ENCODE data around the gene HSD11B2. TPM values are rescaled to one million over a fixed set of nuclear protein-coding genes. Genes with fewer than 3 reads are reported as not detected.

The HSD11B2 gene
- total RNA-seq, 1 experiment from 2014 or later, result 0.77 TPM

GRCh38 chr16:67438824-67439393 lies 8.0 kb downstream of the HSD11B2 start:
- H3K27me3 ChIP-seq (ENCODE audit: control insufficient read depth, insufficient read depth, low read length), result no peaks in the 10 kb centered on the region
- ChIA-PET POLR2A (no interaction called here), CTCF (interaction anchor here (0.6 to 1.1 kb wide), 2 partner anchors 43 to 55 kb away, joined by 4 to 14 read pairs; no protein-coding TSS in a partner anchor)
- H3K36me3 ChIP-seq (ENCODE audit: control insufficient read depth, insufficient read depth, low read length), result no peaks in the 10 kb centered on the region
- BruUV-seq (replicated peaks), result no TSS peak
- H3K4me3 ChIP-seq (ENCODE audit: low read depth in 2 of 2, low read length in 2 of 2), result no peak overlapping the region
- DNase-seq (ENCODE audit: low read depth, low spot score) (no peak), ATAC-seq (no peak)
- TF ChIP-seq POLR2AphosphoS5 (IDR thresholded peaks at IDR 0.05; ENCODE audit: low read depth, low read length), result no peak
- TF ChIP-seq SIN3A (IDR thresholded peaks at IDR 0.05; ENCODE audit: borderline replicate concordance, insufficient read depth, low read depth, low read length), result no peak
- TF ChIP-seq TCF7L2 (IDR thresholded peaks at IDR 0.05; ENCODE audit: low read depth, low read length), result no peak
- TF ChIP-seq, protein P1, sequence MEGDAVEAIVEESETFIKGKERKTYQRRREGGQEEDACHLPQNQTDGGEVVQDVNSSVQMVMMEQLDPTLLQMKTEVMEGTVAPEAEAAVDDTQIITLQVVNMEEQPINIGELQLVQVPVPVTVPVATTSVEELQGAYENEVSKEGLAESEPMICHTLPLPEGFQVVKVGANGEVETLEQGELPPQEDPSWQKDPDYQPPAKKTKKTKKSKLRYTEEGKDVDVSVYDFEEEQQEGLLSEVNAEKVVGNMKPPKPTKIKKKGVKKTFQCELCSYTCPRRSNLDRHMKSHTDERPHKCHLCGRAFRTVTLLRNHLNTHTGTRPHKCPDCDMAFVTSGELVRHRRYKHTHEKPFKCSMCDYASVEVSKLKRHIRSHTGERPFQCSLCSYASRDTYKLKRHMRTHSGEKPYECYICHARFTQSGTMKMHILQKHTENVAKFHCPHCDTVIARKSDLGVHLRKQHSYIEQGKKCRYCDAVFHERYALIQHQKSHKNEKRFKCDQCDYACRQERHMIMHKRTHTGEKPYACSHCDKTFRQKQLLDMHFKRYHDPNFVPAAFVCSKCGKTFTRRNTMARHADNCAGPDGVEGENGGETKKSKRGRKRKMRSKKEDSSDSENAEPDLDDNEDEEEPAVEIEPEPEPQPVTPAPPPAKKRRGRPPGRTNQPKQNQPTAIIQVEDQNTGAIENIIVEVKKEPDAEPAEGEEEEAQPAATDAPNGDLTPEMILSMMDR (IDR thresholded peaks at IDR 0.05), result no peak
- no peak for TF ChIP-seq REST (IDR thresholded peaks at IDR 0.05; ENCODE audit: insufficient read depth in 1 of 2, low read depth in 2 of 2, low read length in 1 of 2)
- H3K27ac ChIP-seq (ENCODE audit: low read length), result no peak overlapping the region
- intact Hi-C loops (cut with micrococcal nuclease; ENCODE audit: unreplicated experiment) (no loop called here), in situ Hi-C loops (cut with HindIII; ENCODE audit: low pct_unique_long_range_greater_than_20kb, low sequenced_read_pairs) (no loop called here)
- no peaks in the 10 kb centered on the region for H3K9me3 ChIP-seq (ENCODE audit: control insufficient read depth, insufficient read depth, low read depth, low read length)
- H3K4me1 ChIP-seq (ENCODE audit: control insufficient read depth, insufficient read depth, low read length), result no peaks in the 10 kb centered on the region

GRCh38 chr16:67441271-67441753 lies 10.4 kb downstream of the HSD11B2 start:
- POLR2A ChIA-PET, result no interaction called here
- no peaks in the 10 kb centered on the region for H3K27me3 ChIP-seq (ENCODE audit: control insufficient read depth, insufficient read depth, low read length)
- H3K9me3 ChIP-seq (ENCODE audit: control insufficient read depth, insufficient read depth, low read depth, low read length), result no peaks in the 10 kb centered on the region
- BruUV-seq (replicated peaks), result no TSS peak
- H3K27ac ChIP-seq (ENCODE audit: low read length), result no peak overlapping the region
- no peaks in the 10 kb centered on the region for H3K36me3 ChIP-seq (ENCODE audit: control insufficient read depth, insufficient read depth, low read length)
- no peak overlapping the region for H3K4me3 ChIP-seq (ENCODE audit: low read depth in 2 of 2, low read length in 2 of 2)
- H3K4me1 ChIP-seq (ENCODE audit: control insufficient read depth, insufficient read depth, low read length), result no peaks in the 10 kb centered on the region
- CTCF ChIA-PET, result no interaction called here
- DNase-seq (ENCODE audit: low read depth, low spot score) (no peak), ATAC-seq (no peak)
- TF ChIP-seq SIN3A (IDR thresholded peaks at IDR 0.05; ENCODE audit: borderline replicate concordance, insufficient read depth, low read depth, low read length), result no peak
- TF ChIP-seq REST (IDR thresholded peaks at IDR 0.05; ENCODE audit: insufficient read depth in 1 of 2, low read depth in 2 of 2, low read length in 1 of 2), result no peak
- TF ChIP-seq TCF7L2 (IDR thresholded peaks at IDR 0.05; ENCODE audit: low read depth, low read length), result no peak
- TF ChIP-seq POLR2AphosphoS5 (IDR thresholded peaks at IDR 0.05; ENCODE audit: low read depth, low read length), result no peak
- intact Hi-C loops (cut with micrococcal nuclease; ENCODE audit: unreplicated experiment), result no loop called here
- in situ Hi-C loops (cut with HindIII; ENCODE audit: low pct_unique_long_range_greater_than_20kb, low sequenced_read_pairs), result no loop called here
